B cell (primary cell): Measurements from ENCODE around the gene DRAP1. TPM values are rescaled to one million over a fixed set of nuclear protein-coding genes. Genes with fewer than 3 reads are reported as not detected.

Experiments
- ATAC-seq: fragments of 200-7000 bp; cut with Tn5 transposase; one replicate; pipeline ENCODE4 v1.10.0; 2021; ENCODE audit warnings: low read depth, mild to moderate bottlenecking, moderate number of reproducible peaks, moderate library complexity
- CTCF ChIA-PET: fragments of 350-600 bp; sonication (Branson Sonifier 250); formaldehyde crosslinking; loops from one replicate; lab custom pipeline; 2021; ENCODE audit warnings: antibody characterized with exemption, inconsistent platforms; lab: Charles Lee
- POLR2A ChIA-PET: fragments of 350-600 bp; sonication (Branson Sonifier 250); formaldehyde crosslinking; loops from one replicate; lab custom pipeline; 2021; ENCODE audit warnings: antibody characterized with exemption; lab: Charles Lee
- DNase-seq: peaks from one replicate; pipeline ENCODE4 v3.0.0; 2013
- H2AFZ ChIP-seq: 2 replicates; pipeline ENCODE4 v1.6.1; 2012; ENCODE audit warnings: mild to moderate bottlenecking, low read depth, low read length; ENCODE audit not compliant: insufficient read depth, poor library complexity, severe bottlenecking
- H3K27ac ChIP-seq, 2 donors: 1 replicate in 1 of 2; 2 replicates in 1 of 2; pipeline ENCODE4 v1.5.1; 2012 to 2013; ENCODE audit warnings: low read length in 2 of 2, mild to moderate bottlenecking in 2 of 2, moderate library complexity in 1 of 2
- H3K27me3 ChIP-seq, 4 experiments: fragments of 200-600 bp in 1 of 4; sonication (generic) in 1 of 4; replicated peaks in 1 of 4; 1 replicate in 2 of 4; 2 replicates in 2 of 4; pipeline versions ENCODE4 v1.6.1 to v1.7.0; 2013 to 2016; ENCODE audit warnings: low read length in 3 of 4, mild to moderate bottlenecking in 2 of 4, mixed read lengths in 1 of 4, moderate library complexity in 1 of 4; ENCODE audit not compliant: insufficient read depth in 4 of 4, control insufficient read depth in 3 of 4; ENCODE audit errors: control extremely low read depth in 1 of 4
- H3K36me3 ChIP-seq, 2 experiments: replicated peaks in 1 of 2; 1 replicate in 1 of 2; 2 replicates in 1 of 2; pipeline versions ENCODE4 v1.6.1 to v1.7.1; 2013; ENCODE audit warnings: low read length in 1 of 2; ENCODE audit not compliant: insufficient read depth in 2 of 2, control insufficient read depth in 1 of 2; ENCODE audit errors: control extremely low read depth in 1 of 2, extremely low read depth in 1 of 2
- H3K4me1 ChIP-seq, 2 donors: fragments of 200-600 bp in 1 of 2; sonication (generic) in 1 of 2; 1 replicate in 1 of 2; 2 replicates in 1 of 2; pipeline versions ENCODE4 v1.5.1 to v1.6.1; 2013 to 2017; ENCODE audit warnings: low read length in 2 of 2; ENCODE audit not compliant: control insufficient read depth in 2 of 2, insufficient read depth in 2 of 2
- H3K4me2 ChIP-seq: replicated peaks from 2 replicates; pipeline ENCODE3; 2012; ENCODE audit warnings: mild to moderate bottlenecking, low read depth, low read length; ENCODE audit not compliant: poor library complexity, severe bottlenecking
- H3K4me3 ChIP-seq, 5 experiments: fragments of 200-600 bp in 1 of 5; sonication (generic) in 1 of 5; 1 replicate in 3 of 5; 2 replicates in 2 of 5; pipeline versions ENCODE4 v1.5.1 to v1.7.0; 2011 to 2016; ENCODE audit warnings: low read length in 4 of 5, mild to moderate bottlenecking in 4 of 5, low read depth in 2 of 5, control low read depth in 1 of 5, moderate library complexity in 1 of 5; ENCODE audit not compliant: insufficient read depth in 1 of 5; ENCODE audit errors: control extremely low read depth in 1 of 5, extremely low read depth in 1 of 5
- H3K79me2 ChIP-seq: fragments of 200-600 bp; sonication (generic); one replicate; pipeline ENCODE4 v1.6.0; 2016; ENCODE audit warnings: low read length; ENCODE audit not compliant: control insufficient read depth, insufficient read depth
- H3K9ac ChIP-seq: fragments of 200-600 bp; sonication (generic); 2 replicates; pipeline ENCODE4 v1.6.1; 2017; ENCODE audit warnings: mild to moderate bottlenecking, low read length, moderate library complexity
- H3K9me3 ChIP-seq, 3 donors: one replicate each; pipeline versions ENCODE4 v1.6.1 to v1.7.1; 2013; ENCODE audit warnings: low read length in 2 of 3; ENCODE audit not compliant: control insufficient read depth in 2 of 3, insufficient read depth in 1 of 3; ENCODE audit errors: control extremely low read depth in 1 of 3
- H4K20me1 ChIP-seq: 2 replicates; pipeline ENCODE4 v1.6.0; 2012; ENCODE audit warnings: mild to moderate bottlenecking, low read length; ENCODE audit not compliant: insufficient read depth, control insufficient read depth, poor library complexity, severe bottlenecking
- H3K27ac Mint-ChIP-seq: one replicate; pipeline ENCODE4 v1.8.0; 2021; ENCODE audit warnings: mixed read lengths
- H3K27me3 Mint-ChIP-seq: one replicate; pipeline ENCODE4 v1.8.0; 2021; ENCODE audit warnings: mixed read lengths
- H3K4me1 Mint-ChIP-seq: one replicate; pipeline ENCODE4 v1.8.0; 2021; ENCODE audit warnings: mixed read lengths
- H3K4me3 Mint-ChIP-seq: one replicate; pipeline ENCODE4 v1.8.0; 2021; ENCODE audit warnings: mixed read lengths
- H3K9me3 Mint-ChIP-seq: one replicate; pipeline ENCODE4 v1.8.0; 2022; ENCODE audit warnings: mixed read lengths; ENCODE audit not compliant: insufficient read depth
- EZH2 ChIP-seq: IDR thresholded peaks from 2 replicates; pipeline ENCODE4 v1.6.1; 2012; ENCODE audit warnings: borderline replicate concordance, low read depth, mild to moderate bottlenecking, moderate library complexity, low read length; ENCODE audit not compliant: insufficient read depth, poor library complexity, severe bottlenecking
- WGBS: methylation state at CpG from one replicate; pipeline ENCODE4 v1.1.5; 2013; ENCODE audit warnings: missing lambda C conversion rate; ENCODE audit not compliant: insufficient coverage; 5-methylcytosine and 5-hydroxymethylcytosine counted together
- intact Hi-C: fragments of 100-400 bp; cut with micrococcal nuclease; formaldehyde crosslinking; loops from one replicate; pipeline ENCODE4 v1.10.0; 2022
- polyA plus RNA-seq: library from polyadenylated mRNA; depleted of rRNA; stranded (reverse); fragments of >200 nt; gene quantifications from 2 replicates; pipeline ENCODE4 v1.2.3, GENCODE V29; 2012
- total RNA-seq, 2 donors: library from RNA; stranded (reverse); fragments of 120-200 nt in 1 of 2; gene quantifications; 1 replicate in 1 of 2; 2 replicates in 1 of 2; pipeline versions ENCODE4 v1.2.3 to v1.2.4, GENCODE V29; 2013 to 2022
- TF ChIP-seq, protein P1 (sequence below): fragments of 200-600 bp; IDR thresholded peaks from one replicate; pipeline ENCODE4 v1.8.0; 2022; ENCODE audit warnings: antibody characterized with exemption, mild to moderate bottlenecking

Gene DRAP1
- total and polyA plus RNA-seq, 2 donors (not counting 1 experiment from before 2014, with no cell fraction given): 71.7 to 83.9 TPM

DNA sequence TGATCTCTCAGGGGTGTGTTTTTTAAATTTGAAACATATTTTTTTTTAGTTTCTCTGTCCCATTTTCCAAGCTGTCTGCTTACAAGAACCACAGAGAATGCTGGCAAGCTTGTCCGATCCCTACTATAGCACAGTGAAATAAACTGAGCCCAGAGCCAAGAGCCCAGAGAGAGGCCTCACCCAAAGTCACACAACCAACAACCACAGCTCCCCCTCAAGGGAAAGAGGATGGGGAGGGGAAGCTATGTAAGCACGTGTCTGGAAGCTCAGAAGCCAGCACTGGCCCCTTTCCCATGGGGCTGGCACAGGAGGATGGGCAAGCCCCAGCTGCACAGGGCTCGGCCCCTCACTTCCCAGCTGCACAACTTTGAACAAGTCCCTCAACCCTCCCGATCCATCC, 39.1 kb downstream of the DRAP1 start:
- H3K4me2 ChIP-seq: no peak overlapping the region
- CTCF ChIA-PET: interaction anchor here (0.5 to 3.2 kb wide), 4 partner anchors 28 to 113 kb away, joined by 4 to 14 read pairs (median 6); partner anchors contain the start of gene CCDC85B
- peaks cover 0 to 3% (median 0%) of the 10 kb centered on the region in 3 donors for H3K9me3 ChIP-seq
- H3K4me1 Mint-ChIP-seq: peaks cover 45% of the 10 kb centered on the region
- POLR2A ChIA-PET: interaction anchor here (0.7 kb wide), 1 partner anchor 472 kb away, joined by 6 read pairs; no protein-coding TSS in a partner anchor
- peaks cover 31 to 40% of the 10 kb centered on the region in 2 donors for H3K4me1 ChIP-seq
- no peaks in the 10 kb centered on the region for H3K9me3 Mint-ChIP-seq
- DNase-seq (no peak), ATAC-seq (no peak)
- no peaks in the 10 kb centered on the region for H3K36me3 ChIP-seq
- H3K27ac ChIP-seq: peak overlapping the region in 1 of 2 donors; percentile 11
- intact Hi-C loops: no loop called here
- H3K79me2 ChIP-seq: peaks cover 23% of the 10 kb centered on the region
- H3K9ac ChIP-seq: no peak overlapping the region
- H3K4me3 Mint-ChIP-seq: no peak overlapping the region
- H3K27ac Mint-ChIP-seq: peak overlapping the region; percentile 63
- H4K20me1 ChIP-seq: peaks cover 10% of the 10 kb centered on the region
- TF ChIP-seq, protein P1, sequence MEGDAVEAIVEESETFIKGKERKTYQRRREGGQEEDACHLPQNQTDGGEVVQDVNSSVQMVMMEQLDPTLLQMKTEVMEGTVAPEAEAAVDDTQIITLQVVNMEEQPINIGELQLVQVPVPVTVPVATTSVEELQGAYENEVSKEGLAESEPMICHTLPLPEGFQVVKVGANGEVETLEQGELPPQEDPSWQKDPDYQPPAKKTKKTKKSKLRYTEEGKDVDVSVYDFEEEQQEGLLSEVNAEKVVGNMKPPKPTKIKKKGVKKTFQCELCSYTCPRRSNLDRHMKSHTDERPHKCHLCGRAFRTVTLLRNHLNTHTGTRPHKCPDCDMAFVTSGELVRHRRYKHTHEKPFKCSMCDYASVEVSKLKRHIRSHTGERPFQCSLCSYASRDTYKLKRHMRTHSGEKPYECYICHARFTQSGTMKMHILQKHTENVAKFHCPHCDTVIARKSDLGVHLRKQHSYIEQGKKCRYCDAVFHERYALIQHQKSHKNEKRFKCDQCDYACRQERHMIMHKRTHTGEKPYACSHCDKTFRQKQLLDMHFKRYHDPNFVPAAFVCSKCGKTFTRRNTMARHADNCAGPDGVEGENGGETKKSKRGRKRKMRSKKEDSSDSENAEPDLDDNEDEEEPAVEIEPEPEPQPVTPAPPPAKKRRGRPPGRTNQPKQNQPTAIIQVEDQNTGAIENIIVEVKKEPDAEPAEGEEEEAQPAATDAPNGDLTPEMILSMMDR: no peak
- no peak for TF ChIP-seq EZH2
- H2AFZ ChIP-seq: no peak overlapping the region
- H3K27me3 ChIP-seq: no peaks in the 10 kb centered on the region
- H3K4me3 ChIP-seq: no peak overlapping the region
- no CpG with 5 or more reads among the region's 4 CpGs for WGBS
- no peaks in the 10 kb centered on the region for H3K27me3 Mint-ChIP-seq

DNA sequence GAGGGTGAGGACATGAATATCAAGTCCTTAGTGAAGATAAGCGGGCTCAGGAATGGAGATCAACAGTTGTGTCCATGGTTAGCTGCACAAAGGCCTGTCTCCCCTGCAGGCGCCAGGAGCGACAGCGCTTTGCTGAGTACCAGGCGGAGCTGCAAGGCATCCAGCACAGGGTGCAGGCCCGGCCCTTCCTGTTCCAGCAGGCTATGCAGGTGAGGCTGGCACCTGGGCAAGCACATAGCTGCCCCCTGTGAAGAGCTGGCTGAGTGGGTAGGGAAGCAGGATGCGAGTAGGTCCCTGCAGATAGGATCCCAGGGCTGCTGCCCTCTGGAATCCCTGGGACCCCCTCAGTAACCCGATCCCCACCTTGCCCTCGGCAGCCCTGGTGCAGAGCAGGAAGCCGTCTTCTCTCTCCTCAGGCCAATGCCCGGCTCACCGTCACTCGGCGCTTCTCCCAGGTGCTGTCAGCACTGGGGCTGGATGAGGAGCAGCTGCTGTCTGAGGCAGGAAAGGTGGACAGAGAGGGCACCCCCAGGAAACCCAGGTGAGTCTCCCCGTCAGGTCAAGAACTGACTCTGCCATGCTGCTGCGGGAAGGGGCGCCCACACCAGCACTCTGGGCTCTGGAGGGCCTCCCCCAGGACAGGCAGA, 39.7 kb downstream of the DRAP1 start:
- Mint-ChIP-seq H3K9me3 (no peaks in the 10 kb centered on the region), H3K27ac (peak overlapping the region; percentile 37), H3K4me3 (no peak overlapping the region), H3K27me3 (no peaks in the 10 kb centered on the region), H3K4me1 (peaks cover 49% of the 10 kb centered on the region)
- Histone ChIP-seq H3K9ac (no peak overlapping the region), H3K79me2 (peaks cover 29% of the 10 kb centered on the region), H3K4me3 (no peak overlapping the region), H4K20me1 (peaks cover 16% of the 10 kb centered on the region), H3K27ac (no peak overlapping the region), H2AFZ (no peak overlapping the region), H3K9me3 (peaks cover 0 to 3% (median 0%) of the 10 kb centered on the region in 3 donors), H3K4me1 (peaks cover 35 to 46% of the 10 kb centered on the region in 2 donors), H3K36me3 (peaks cover 0 to 3% of the 10 kb centered on the region in 2 experiments), H3K27me3 (no peaks in the 10 kb centered on the region), H3K4me2 (no peak overlapping the region)
- WGBS: 98% methylated on average over 17 of the region's 17 CpGs
- CTCF ChIA-PET: interaction anchor here (0.5 to 3.2 kb wide), 4 partner anchors 29 to 113 kb away, joined by 4 to 14 read pairs (median 6); partner anchors contain the start of gene CCDC85B
- POLR2A ChIA-PET: interaction anchor here (0.7 kb wide), 1 partner anchor 472 kb away, joined by 6 read pairs; no protein-coding TSS in a partner anchor
- no peak for TF ChIP-seq EZH2
- TF ChIP-seq, protein P1: no peak
- no peak for ATAC-seq
- intact Hi-C loops: no loop called here
- no peak for DNase-seq
